HTR-8/SVneo (cell line): ENCODE measurements around the gene GNAQ.

ENCODE experiments used
- DNase-seq: peaks from one replicate; pipeline ENCODE4 v3.0.0; 2011; ENCODE audit warnings: low spot score, mixed read lengths; ENCODE audit not compliant: insufficient read length
- FAIRE-seq: peaks from 2 replicates; lab custom pipeline; 2011; peaks lifted over from hg19 to GRCh38; lab: Jason Lieb, UNC

GNAQ gene

DNA sequence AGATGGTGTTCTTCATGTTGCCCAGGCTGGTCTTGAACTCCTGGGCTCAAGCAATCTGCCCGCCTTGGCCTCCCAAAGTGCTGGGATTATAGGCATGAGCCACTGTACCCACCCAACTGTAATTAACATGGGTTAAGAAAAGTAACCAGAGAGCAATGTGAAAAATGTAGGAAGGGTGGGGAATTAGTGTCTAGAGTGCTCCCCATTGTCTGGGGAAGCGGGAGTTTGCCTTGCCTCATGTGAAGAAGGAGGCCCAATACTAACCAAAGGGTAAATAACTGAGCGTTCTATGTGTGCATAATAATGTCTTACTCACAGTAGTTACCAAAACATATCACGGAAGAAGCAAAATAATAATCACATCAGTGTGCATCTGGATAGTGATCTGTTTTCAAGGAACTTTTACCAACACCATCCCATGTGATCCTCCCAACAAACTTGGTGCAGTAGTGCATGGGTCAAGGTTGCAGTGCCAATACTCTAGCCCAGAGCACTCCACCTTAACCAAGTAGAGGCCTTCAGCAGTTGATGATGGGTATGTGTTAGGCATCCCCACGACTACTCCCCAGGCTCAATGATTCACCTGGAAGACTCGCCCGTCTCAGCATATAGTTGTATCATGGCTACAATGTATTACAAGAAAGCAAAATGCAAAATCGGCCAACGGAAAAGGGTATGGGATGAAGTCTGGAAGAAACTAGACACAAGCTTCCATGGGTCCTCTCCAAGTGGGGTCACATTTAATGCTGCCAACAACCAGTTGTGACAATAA lies 26.2 kb downstream of the GNAQ start:
- DNase-seq (no peak), FAIRE-seq (no peak)

- FAIRE-seq (no peak), DNase-seq (no peak)
Measured at GRCh38 chr9:78004478-78005229, 27.0 kb downstream of the GNAQ start.

DNA sequence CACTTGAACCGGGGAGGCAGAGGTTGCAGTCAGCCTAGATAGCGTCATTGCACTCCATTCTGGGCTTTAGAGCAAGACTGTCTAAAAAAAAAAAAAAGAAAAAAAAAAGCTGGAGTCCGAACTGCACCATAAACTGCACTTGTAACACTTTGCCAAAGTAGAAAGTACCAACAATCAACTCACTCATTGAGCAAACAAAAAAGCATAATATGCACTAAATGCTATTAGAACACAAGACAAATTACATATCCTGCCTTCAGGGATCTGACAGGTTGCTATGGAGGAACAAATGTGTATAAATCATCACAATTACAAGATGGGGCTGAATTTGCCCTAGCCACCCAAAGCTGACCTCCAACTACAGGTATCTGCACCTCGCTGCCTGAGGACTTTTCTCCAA lies 27.9 kb downstream of the GNAQ start:
- no peak for FAIRE-seq

GRCh38 chr9:78001946-78002731 lies 29.5 kb downstream of the GNAQ start:
- no peak for FAIRE-seq
- no peak for DNase-seq

More for the DNA sequence above, 27.9 kb downstream of the GNAQ start:
- no peak for DNase-seq

GRCh38 chr9:78000221-78000620 lies 31.4 kb downstream of the GNAQ start:
- FAIRE-seq, result no peak
- DNase-seq, result no peak

DNA sequence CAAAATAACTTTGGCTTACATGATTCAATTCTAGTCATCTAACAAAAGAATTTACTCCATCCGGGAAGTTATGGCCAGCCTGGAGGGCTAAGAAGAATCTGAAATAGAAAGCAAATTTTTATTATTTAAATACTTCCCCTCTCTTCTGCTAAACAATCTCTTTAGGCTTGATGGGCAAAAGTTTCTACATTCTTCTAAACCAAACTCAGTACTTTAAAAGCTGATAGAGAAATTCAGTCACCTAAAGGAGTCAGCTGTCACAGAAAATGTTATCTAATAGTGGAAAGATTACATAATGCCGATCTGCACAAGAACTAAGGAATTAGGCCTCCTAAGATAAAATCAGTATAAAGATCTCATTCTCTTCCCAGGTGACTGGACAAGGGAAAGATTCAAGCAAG lies 32.4 kb downstream of the GNAQ start:
- no peak for FAIRE-seq

GRCh38 chr9:77997611-77998284 lies 33.9 kb downstream of the GNAQ start:
- DNase-seq (no peak), FAIRE-seq (peak; percentile 40)

More for the DNA sequence above, 32.4 kb downstream of the GNAQ start:
- DNase-seq, result no peak

DNA sequence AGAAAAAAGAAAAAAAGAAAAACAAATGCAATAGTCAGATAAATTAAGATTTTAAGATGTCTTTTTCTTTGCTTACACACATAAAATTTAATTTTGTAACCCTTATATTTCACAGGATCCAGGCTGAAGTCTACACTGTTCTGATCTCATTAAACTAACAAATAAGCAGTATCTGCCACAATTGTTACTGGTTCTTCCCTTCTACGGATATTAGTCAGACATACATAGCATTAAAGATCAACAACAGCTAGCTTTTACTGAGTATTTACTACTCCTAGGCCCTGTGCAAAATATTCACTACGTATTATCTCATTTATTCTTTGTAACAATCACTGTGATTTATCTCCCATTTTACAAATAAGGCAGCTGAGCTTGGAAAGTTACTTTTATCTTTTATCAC lies 34.9 kb downstream of the GNAQ start:
- FAIRE-seq (no peak), DNase-seq (no peak)

DNA sequence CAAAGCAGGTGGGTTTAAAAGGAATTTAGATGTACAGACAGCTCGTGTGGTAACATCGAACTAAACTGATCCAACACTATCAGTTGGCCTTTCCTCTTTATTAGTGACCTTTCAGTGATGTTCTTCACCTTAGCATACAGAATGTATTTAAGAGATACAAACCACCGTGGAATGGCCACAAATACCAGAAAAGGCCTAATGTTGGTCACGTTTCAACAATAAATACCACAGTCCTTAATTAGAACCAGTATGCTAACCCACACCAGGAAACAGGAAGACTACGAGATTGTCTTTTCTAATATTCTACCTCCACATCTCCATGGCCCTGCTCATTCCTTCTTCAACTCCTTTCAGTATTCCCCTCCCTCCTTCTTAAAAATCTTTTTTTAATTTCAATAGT lies 40.4 kb downstream of the GNAQ start:
- no peak for DNase-seq
- FAIRE-seq, result no peak

DNA sequence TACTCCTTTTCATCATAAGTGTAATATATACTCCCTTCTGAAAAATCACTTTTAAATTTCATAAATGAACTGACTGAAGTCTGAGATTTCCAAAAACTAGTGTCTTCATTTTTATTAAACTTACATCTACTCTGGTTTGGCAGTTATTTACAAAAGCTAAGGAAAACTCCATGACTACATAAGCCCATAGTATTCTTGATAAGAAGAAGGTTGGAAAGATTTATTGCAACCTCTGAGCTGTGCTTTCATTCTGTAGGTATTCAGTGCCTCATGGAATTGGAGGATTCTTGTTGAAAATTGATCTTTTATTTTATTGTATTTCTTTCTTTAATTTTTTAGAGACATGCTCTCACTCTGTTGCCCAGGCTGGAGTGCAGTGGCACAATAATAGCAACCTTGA lies 41.7 kb downstream of the GNAQ start:
- DNase-seq, result no peak
- no peak for FAIRE-seq

GRCh38 chr9:77989458-77989857 lies 42.2 kb downstream of the GNAQ start:
- DNase-seq, result no peak
- FAIRE-seq, result no peak

GRCh38 chr9:77988630-77989029 lies 43.0 kb downstream of the GNAQ start:
- FAIRE-seq, result no peak
- no peak for DNase-seq

- no peak for FAIRE-seq
- DNase-seq, result no peak
Measured at GRCh38 chr9:77987880-77988525, 43.6 kb downstream of the GNAQ start.

GRCh38 chr9:77987081-77987656 lies 44.4 kb downstream of the GNAQ start:
- DNase-seq (no peak), FAIRE-seq (no peak)

DNA sequence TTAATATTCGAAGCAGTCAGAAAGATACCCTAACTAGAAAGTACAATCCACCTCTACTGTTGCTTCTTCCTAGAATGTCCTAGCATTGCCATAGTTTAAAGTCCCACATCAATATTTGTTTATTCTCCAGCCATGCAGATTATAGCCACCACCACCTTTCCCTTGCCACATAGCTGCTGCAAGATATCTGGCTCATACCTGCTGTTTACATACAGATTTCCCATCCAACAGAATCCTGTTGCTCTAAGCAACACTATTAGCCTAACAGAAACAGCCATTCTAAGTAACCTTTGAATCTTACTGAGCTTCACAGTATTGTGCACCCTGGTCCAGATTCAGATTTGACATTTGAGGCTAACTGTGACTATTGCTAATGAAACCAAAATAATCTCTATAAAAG lies 45.6 kb downstream of the GNAQ start:
- FAIRE-seq, result no peak
- no peak for DNase-seq

- DNase-seq (no peak), FAIRE-seq (no peak)
Measured at GRCh38 chr9:77983320-77983662, 48.3 kb downstream of the GNAQ start.

DNA sequence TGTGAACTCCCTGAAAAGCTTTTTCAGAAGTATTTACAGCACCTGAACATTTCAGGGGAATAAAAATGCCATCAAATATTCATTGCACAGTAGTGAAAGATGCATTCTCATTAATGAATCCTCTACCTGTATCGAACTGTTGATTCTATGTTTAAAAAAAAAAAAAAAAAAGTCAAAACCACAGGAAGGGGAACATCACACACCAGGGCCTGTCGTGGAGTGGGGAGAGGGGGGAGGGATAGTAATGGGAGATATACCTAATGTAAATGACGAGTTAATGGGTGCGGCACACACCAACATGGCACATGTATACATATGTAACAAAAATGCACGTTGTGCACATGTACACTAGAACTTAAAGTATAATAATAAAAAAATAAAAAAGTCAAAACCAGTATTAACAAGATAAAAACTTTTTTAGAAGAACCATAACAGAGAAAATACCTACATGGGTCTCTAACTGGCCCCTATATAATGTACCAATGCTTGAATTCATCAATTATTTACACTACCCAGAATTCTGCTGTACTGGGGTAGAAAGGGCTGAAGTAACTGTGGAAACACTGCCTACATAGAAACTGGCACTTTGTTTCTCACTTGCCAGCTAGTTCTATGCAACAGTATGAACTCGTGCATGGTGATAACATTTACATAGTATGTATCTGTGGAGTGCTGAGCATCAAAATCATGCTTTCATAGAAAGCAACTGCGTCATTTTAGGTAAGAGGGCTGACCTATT lies 48.9 kb downstream of the GNAQ start:
- DNase-seq, result no peak
- FAIRE-seq, result no peak

DNA sequence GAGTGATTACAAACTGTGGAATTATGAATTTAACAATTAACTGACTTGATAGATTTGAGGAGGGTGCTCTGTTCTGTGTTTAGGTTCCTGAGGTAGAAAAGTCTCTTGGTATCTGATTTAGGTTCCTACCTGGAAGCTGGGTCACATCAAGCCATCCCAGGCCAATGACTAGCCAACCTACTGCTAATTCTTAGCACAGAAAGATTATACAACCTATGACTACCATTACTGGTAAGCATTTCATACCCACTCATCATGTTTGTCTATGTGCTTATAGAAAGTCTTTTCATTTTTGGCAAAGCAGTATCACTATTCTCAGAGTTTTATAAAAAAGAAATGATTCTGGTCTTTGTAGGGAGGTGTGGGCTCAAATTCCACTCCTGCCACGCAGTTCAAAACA lies 49.7 kb downstream of the GNAQ start:
- FAIRE-seq (no peak), DNase-seq (no peak)

- DNase-seq (no peak), FAIRE-seq (no peak)
Measured at GRCh38 chr9:77981332-77981731, 50.3 kb downstream of the GNAQ start.
